Measurements from ENCODE around the gene SLC4A4. TPM values are rescaled to one million over a fixed set of nuclear protein-coding genes. Genes with fewer than 3 reads are reported as not detected.

SLC4A4 gene
- total and polyA plus RNA-seq, 12 donors, result 1.3 to 34.5 (median 25.1) TPM

DNA sequence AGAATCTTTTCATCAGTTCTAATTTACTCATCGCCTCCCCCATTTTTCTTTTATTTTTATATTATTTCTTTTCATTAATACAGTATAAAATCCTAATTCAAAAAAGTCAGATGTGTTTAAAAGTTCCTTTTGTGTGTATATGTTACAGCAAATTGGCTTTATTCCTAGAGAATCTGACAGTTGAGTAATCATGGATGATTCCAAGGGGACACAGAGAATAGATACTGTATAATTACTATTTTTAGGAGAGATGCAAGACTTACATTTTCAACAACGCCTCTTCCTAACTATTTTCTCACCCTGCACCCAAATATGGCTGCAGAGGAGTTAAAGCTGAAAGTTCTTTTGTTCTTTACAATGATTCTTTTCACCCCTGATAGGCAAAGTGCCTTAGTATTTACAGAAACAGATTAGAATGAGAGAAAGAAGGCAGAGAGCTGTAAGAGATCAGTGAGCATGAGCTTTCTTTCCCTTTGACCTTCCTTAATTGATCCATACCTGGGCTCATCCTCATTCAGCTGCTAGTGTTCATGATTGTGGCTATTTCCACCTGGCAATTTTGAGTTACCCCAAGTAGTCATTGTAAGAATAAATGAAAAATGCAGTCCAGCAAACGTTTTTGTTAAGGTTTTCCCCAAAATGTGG, 210.8 kb downstream of the SLC4A4 start:
- no peaks in the 10 kb centered on the region for H3K9me3 ChIP-seq
- no peaks in the 10 kb centered on the region for H3K27me3 ChIP-seq
- no peak for DNase-seq
- H3K4me3 ChIP-seq, result no peak overlapping the region
- WGBS, 2 donors, result 50 to 56% methylated on average over 3 of the region's 3 CpGs
- TF ChIP-seq, protein P1, sequence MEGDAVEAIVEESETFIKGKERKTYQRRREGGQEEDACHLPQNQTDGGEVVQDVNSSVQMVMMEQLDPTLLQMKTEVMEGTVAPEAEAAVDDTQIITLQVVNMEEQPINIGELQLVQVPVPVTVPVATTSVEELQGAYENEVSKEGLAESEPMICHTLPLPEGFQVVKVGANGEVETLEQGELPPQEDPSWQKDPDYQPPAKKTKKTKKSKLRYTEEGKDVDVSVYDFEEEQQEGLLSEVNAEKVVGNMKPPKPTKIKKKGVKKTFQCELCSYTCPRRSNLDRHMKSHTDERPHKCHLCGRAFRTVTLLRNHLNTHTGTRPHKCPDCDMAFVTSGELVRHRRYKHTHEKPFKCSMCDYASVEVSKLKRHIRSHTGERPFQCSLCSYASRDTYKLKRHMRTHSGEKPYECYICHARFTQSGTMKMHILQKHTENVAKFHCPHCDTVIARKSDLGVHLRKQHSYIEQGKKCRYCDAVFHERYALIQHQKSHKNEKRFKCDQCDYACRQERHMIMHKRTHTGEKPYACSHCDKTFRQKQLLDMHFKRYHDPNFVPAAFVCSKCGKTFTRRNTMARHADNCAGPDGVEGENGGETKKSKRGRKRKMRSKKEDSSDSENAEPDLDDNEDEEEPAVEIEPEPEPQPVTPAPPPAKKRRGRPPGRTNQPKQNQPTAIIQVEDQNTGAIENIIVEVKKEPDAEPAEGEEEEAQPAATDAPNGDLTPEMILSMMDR (IDR thresholded peaks at IDR 0.05), result no peak
- H3K4me1 ChIP-seq, result no peaks in the 10 kb centered on the region
- H3K27ac ChIP-seq, result no peak overlapping the region
- no peak for ATAC-seq
- peaks cover 0 to 5% (median 0%) of the 10 kb centered on the region in 9 donors for H3K36me3 ChIP-seq
- intact Hi-C loops (cut with DNase I), result loop anchor here in 9 of 10 donors (5.0 to 10.0 kb wide), 6 partner anchors 317 to 367 kb away; no protein-coding TSS in a partner anchor

DNA sequence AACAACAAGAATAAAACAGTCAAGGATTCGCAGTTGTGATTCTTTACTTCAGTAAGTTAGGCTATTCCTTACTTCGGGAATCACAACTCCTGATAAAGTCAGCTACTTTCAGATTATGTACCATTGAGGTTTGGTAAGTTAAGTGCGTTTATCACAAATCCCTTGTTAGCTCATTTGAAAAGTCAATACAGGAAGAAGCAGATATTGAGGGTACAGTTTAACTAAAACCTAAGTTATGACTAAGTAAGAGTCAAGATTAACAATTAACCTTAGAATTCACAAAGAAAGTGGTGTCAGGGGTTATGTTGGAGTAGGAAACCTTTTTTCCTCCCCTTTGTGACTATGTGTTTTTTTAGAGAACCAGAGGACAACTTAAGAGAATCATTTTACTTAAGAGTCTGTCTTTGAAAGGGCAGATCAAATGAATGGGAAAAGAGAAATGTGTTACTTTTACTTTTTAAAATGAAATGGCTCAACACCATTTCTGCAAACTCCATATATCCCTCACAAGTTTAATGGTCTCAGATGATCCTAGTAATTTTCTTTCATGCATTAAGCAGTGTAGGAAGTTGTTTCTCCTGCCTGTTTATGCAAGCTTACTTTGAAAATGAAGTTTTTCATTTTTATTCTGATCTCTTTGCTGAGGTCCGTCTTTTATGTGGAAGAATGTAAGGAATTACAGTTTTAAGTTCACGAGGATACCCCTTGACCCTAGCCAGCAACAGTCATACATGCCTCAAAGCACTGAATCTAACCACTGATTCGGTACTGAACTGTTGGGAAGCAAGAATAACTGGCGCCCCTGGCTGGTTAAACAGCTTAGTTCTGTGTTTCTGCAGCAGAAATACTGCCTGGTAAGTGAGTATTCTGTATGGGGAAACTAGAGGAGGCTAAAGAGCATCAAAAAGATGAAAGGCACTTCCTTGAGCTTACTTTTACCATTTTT, 211.7 kb downstream of the SLC4A4 start:
- intact Hi-C loops (cut with DNase I), result loop anchor here in 9 of 10 donors (5.0 to 10.0 kb wide), 5 partner anchors 318 to 368 kb away; no protein-coding TSS in a partner anchor
- H3K9me3 ChIP-seq, result no peaks in the 10 kb centered on the region
- H3K36me3 ChIP-seq, result peaks cover 0 to 5% (median 0%) of the 10 kb centered on the region in 9 donors
- TF ChIP-seq, protein P1 (IDR thresholded peaks at IDR 0.05), result no peak
- H3K27me3 ChIP-seq, result no peaks in the 10 kb centered on the region
- 60 to 61% methylated on average over 7 of the region's 7 CpGs for WGBS, 2 donors
- no peak overlapping the region for H3K27ac ChIP-seq
- no peaks in the 10 kb centered on the region for H3K4me1 ChIP-seq
- ATAC-seq (peak in 1 of 8 donors; percentile 30), DNase-seq (no peak)
- no peak overlapping the region for H3K4me3 ChIP-seq

DNA sequence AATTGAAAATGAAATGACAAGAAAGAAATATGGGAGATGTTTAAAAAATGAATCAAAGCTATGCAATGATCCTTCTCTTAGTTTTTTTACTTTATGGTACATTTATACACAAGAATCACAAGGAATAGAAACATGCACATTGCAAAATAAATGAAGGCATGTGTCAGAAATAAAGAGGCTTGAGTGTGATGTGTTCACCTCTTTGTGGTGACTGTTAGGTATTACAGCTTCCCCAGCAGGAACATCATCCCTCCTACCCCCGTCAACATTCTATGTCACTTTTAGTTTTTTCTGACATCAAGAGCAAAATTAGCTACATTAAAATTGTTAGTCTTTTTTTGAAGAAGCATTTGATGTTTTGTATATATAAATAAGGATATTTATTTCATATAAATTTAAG, 214.8 kb downstream of the SLC4A4 start:
- no peak overlapping the region for H3K27ac ChIP-seq
- H3K4me1 ChIP-seq, result no peaks in the 10 kb centered on the region
- peak in 4 of 8 donors; percentile 70 to 82 (median 76) for ATAC-seq
- intact Hi-C loops (cut with DNase I), result loop anchor here in 9 of 10 donors (2.0 to 10.0 kb wide), 6 partner anchors 321 to 371 kb away; no protein-coding TSS in a partner anchor
- no peak overlapping the region for H3K4me3 ChIP-seq
- no peaks in the 10 kb centered on the region for H3K9me3 ChIP-seq
- no peaks in the 10 kb centered on the region for H3K27me3 ChIP-seq
- DNase-seq, result no peak
- H3K36me3 ChIP-seq, result peaks cover 0 to 10% (median 0%) of the 10 kb centered on the region in 9 donors
- WGBS, 2 donors, result 29 to 36% methylated on average over 1 of the region's 1 CpG
- TF ChIP-seq, protein P1 (IDR thresholded peaks at IDR 0.05), result peak in 7 of 9 donors; percentile 48 to 65 (median 59)

DNA sequence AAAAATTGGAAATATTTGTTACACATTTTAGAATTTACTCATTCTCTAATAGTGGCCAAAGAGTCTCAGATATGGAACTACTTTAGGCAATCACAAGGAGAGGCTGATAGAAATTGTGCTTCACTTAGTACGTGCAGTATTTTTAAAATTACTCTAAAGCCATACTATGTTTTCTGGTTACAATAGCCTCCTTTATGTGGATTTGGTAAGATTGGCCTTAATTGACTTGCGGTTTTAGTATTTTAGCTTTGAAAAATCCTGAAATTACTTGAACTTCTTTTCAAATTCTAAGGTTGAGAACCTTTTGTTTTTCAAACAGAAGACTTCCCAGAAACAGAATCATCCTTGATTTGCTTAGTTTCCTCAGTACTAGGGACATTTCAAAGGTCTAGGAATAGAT, 215.2 kb downstream of the SLC4A4 start:
- no peaks in the 10 kb centered on the region for H3K9me3 ChIP-seq
- no peaks in the 10 kb centered on the region for H3K27me3 ChIP-seq
- H3K36me3 ChIP-seq, result peaks cover 0 to 10% (median 0%) of the 10 kb centered on the region in 9 donors
- ATAC-seq (no peak), DNase-seq (no peak)
- H3K27ac ChIP-seq, result no peak overlapping the region
- H3K4me3 ChIP-seq, result no peak overlapping the region
- intact Hi-C loops (cut with DNase I), result loop anchor here in 9 of 10 donors (5.0 to 10.0 kb wide), 5 partner anchors 322 to 372 kb away; no protein-coding TSS in a partner anchor
- TF ChIP-seq, protein P1 (IDR thresholded peaks at IDR 0.05), result no peak
- WGBS, 2 donors, result 81 to 82% methylated on average over 2 of the region's 2 CpGs
- no peaks in the 10 kb centered on the region for H3K4me1 ChIP-seq

Data from heart right ventricle (tissue), 16 donors.